SKM-1 (cell line): ENCODE data around the gene TIMP2.
A peak's percentile ranks its signal among the peaks of the same experiment; 100 is the strongest.
"Not testable (repeated sequence)": the region's sequence is repeated elsewhere in the genome, so short reads cannot be mapped to it uniquely, and the experiment has no call there.

Experiments
- DNase-seq: peaks from one replicate; lab custom pipeline; 2025; ENCODE audit not compliant: unreplicated experiment; lab: John Stamatoyannopoulos, UW

The TIMP2 gene

DNA sequence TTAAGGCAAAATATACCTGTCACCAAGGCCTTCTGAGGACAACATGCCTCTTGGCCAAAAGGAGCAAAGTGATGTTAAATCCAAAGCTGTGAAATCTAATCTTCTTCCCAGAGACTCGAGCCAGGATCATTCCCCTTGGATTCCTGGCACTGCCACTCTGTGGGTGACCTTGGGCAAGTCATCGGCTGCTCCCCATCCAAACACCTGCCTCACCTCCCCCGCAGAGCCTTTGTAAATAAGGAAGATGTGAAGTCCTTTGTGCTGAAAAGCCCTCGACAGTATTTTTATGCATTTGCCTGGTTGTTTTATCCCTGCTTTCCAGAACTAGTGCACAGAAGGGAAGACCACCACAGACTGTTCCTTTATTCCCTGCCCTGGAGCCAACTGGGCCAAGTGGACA is 16.8 kb downstream of the TIMP2 start:
- DNase-seq, result no peak

DNA sequence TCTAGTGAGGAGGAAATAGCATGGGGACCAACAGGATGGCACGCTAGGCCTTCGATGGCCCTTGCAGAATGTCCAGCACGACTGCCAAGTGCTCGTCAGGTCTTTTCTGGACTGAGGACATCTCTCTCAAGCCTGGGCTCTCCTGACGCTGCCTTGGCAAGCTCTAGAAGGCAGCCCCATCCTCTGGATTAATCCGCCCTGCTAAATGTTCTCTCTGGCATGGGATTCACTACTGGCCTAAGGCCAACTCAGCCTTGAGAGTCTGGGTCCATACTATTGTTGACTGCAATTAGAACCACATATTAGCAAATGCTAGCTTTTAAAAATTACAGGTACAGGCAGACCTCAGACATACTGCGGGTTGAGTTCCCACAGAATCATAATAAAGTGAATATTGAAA is 19.6 kb downstream of the TIMP2 start:
- no peak for DNase-seq

DNA sequence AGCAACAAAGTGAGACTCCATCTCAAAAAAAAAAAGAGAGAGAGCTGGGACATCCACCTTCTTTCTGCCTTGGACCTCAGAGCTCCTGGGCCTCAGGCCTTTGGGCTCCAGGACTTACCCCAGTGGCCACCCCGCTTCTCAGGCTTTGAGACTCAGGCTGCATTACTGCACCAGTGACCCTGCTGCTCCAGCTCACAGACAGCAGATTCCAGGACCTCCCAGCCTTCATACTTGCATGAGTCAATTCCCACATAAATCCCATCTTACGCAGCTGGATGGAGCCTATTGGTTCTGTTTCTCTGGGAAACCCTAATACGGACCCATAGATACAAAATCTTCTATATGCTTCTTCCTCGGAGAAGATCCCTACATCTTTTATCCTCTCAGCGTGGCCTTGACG is 20.1 kb downstream of the TIMP2 start:
- DNase-seq, result no peak

DNA sequence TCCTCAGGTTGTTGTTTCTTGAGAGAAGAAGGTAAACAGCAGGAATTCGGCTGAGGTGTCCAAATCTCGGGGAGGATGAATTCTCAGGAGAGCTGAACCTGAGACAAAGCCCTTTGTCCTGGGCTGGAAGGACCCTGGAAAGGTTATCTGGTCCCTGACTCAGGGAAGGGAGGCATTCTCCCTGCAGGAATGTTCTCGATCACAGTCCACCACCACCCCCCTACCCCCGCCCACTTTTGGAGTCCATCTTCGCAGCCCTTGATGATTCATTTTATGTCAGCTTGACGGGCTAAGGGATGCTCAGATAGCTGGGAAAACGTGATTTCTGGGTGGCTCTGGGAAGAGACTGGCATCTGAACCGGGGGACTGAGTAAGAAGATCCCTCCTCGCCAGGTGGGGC is 20.8 kb downstream of the TIMP2 start:
- no peak for DNase-seq

- no peak for DNase-seq
Measured at GRCh38 chr17:78903101-78903779, 21.9 kb downstream of the TIMP2 start, which contains the start of gene CEP295NL. Gene CEP295NL (minus strand): TSS chr17:78903201. CDS start chr17:78901828, 1,373 bp downstream.

GRCh38 chr17:78902231-78902630 is 23.0 kb downstream of the TIMP2 start:
- DNase-seq, result not testable (repeated sequence)

- DNase-seq, result no peak
Measured at GRCh38 chr17:78901806-78902205, 23.4 kb downstream of the TIMP2 start.

DNA sequence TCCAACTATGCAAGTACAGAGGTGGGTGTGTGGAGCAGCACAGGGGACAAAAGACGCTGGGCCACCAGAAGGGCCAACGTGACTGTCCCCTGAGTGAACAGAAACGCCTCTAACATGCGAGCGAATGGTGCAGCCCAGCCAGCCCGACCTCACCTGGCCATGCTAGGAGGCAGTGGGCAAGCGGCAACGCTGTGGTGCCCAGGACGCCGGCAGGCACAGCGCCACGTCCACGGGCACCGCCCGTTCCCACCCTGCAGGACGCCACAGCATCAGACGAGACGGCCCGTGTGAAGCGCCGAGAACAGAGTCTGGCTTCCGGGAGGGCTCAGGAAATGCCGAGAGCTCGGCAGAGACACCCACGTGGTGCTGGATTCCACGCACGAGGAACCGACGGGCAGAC is 24.4 kb downstream of the TIMP2 start:
- DNase-seq, result no peak

DNA sequence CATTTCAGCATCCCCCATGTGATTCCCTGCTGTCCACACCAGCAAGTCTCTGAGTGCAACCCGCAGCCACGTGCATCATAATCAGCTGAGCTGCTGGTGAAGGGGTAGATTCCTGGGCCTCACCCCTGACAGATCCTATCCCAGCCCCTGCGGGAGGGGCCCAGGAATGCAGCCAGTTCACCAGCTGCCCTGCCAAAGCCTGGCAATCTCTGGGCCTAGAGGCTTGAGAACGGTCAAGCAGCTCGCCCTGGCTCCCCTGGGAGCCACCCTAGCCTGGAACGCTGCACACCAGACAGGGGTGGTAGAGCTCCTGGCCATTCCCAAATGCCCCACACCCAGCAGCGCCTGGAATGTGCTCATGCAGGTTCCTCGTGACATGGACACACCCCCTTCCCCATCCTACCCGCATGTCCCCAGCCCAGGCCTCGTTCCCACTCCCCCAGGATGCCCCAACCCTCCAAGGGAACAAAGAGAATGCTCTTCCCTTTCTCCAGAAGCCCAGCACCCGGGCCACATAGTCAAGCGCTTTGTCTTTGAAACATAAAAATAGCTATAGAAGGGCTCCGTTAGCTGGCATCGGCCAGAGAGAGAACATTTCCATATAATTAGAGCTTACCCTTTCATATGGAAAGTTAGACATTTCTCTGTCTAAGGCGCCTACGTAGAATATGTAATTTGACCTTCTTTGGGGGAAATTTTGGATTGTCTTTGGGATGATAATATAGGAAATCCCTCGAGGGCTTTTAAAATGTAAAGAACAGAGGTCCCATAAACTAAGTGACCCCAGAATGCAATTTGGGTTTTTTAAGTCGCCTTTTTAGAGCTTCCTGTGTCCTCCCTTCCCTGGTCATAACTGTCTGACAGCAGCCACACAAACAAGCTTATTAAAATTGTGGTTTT is 25.6 kb downstream of the TIMP2 start:
- DNase-seq, result no peak

GRCh38 chr17:78898947-78899346 is 26.2 kb downstream of the TIMP2 start:
- DNase-seq, result no peak

- DNase-seq, result no peak
Measured at GRCh38 chr17:78898075-78898836, 26.9 kb downstream of the TIMP2 start.

DNA sequence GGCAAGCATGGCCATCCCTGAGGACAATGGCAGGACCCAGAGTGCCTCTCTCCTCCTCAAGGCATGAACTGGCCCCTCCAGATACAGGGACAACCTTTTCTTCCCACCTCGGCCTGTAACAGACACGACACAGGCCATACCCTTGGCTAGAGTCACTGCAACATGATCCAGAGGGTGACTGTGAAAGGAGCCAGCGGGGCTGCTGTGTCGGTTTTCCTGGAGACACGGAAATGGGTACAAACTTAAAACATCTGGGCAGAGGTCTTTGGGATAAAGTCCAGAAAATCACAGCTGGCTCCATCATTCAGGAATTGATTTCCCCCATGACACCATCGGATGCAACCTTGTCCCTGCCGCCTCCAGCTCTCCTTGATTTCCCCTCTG is 27.5 kb downstream of the TIMP2 start:
- no peak for DNase-seq

- no peak for DNase-seq
Measured at GRCh38 chr17:78896834-78897663, 28.1 kb downstream of the TIMP2 start.

DNA sequence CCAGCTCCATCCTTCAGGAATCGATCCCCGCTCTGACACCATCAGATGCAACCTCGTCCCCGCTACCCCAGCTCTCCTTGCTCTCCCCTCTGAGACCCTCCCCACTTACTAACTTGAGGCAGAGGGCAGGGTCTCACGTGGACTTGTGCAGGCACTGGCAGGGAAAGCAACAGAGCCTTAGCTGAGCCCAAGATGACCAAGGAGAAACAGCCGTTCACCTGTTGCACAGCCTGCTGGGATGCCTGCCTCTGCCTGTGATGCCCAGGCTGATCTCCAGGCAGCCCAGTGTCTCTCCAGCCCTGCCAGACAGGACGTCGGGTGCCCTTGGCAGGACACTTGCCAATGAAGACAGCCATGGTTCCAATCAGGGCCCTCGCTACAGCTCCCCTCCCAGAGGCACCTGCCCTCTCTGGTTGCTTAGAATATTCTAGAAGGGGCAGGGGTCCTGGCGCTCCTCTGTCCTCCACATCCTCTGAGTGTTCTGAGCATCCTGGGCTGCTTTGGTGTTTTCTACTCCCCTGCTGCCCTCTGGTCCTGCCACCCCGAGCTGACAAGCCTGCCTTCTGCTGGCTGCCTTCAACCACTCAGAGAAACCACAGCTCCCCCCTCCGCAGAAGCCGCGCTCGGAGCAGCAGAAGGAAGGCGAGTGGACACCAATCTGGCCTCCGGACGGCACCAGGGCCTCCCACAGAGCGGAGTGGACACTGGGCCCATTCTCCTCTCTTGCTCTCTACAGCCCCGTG is 28.9 kb downstream of the TIMP2 start:
- DNase-seq, result no peak

- no peak for DNase-seq
Measured at GRCh38 chr17:78895322-78895721, 29.9 kb downstream of the TIMP2 start.

GRCh38 chr17:78893684-78894083 is 31.5 kb downstream of the TIMP2 start:
- no peak for DNase-seq

DNA sequence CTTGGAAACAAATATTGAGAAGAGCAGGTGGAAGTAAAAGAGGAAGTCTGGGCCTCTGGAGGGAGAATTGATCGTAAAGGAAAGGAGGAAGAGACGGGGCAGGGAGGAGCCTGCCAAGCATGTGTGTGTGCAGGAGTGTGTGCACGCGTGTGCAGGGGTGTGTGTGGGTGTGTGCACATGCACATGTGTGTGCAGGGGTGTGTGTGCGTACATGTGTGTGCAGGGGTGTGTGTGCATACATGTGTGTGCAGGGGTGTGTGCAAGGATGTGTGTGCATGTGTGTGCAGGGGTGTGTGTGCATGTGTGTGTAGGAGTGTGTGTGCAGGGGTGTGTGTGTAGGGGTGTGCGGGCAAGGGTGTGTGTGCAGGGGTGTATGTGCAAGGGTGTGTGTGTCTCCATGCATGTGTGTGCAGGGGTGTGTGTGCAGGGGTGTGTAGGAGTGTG is 32.2 kb downstream of the TIMP2 start:
- peak; percentile 55 for DNase-seq

GRCh38 chr17:78892520-78892919 is 32.7 kb downstream of the TIMP2 start:
- DNase-seq, result no peak

DNA sequence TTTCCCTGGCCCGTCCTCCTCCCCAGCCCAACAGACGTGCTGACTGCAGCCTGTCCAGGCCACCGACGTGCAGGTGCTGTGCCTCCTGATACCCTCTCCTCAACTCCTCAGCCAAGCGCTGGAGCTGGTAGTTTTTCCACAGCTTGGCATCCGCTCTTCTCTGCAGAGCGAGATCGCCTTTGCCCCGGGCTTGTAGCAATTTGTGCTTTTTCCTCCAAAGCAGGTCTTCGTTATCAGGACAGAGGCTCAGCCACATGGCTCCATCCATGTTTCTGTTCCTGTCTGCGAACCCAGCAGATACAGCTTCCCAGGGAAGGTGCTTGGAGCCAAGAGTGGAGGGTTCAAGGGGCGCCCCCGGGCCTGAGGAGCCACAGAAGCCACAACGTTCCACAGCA is 33.1 kb downstream of the TIMP2 start:
- DNase-seq, result no peak
